Left forelimb (tissue), 1 donor: ENCODE results near the gene OVOL2.

ENCODE experiments used
- DNase-seq: peaks from one replicate; pipeline ENCODE4 v3.0.0-alpha.2; 2018; ENCODE audit warnings: low spot score

OVOL2 gene

GRCh38 chr20:17985388-17986018 is 72.2 kb downstream of the OVOL2 start:
- DNase-seq: no peak

- DNase-seq: no peak
Measured at GRCh38 chr20:17976305-17976704, 81.4 kb downstream of the OVOL2 start.
